GM06990 (cell line): ENCODE results near the gene SPOPL.
"Not testable (repeated sequence)": the region's sequence is repeated elsewhere in the genome, so short reads cannot be mapped to it uniquely, and the experiment has no call there.

Experiments used
- DNase-seq: peaks from one replicate; pipeline ENCODE4 v3.0.0-alpha.2; 2011; ENCODE audit not compliant: insufficient read length; ENCODE audit errors: extremely low read depth
- H3K27me3 ChIP-seq: replicated peaks from 2 replicates; pipeline ENCODE4 v1.6.0; 2011; ENCODE audit warnings: low read length; ENCODE audit not compliant: control insufficient read depth, insufficient read depth
- H3K36me3 ChIP-seq: 2 replicates; pipeline ENCODE4 v1.5.1; 2011; ENCODE audit warnings: low read length; ENCODE audit not compliant: control insufficient read depth, insufficient read depth
- H3K4me3 ChIP-seq: replicated peaks from 2 replicates; pipeline ENCODE4 v1.5.1; 2011; ENCODE audit warnings: low read depth, mild to moderate bottlenecking, control low read depth, low read length
- CTCF ChIP-seq: IDR thresholded peaks from 2 replicates; pipeline ENCODE4 v1.5.1; 2011; ENCODE audit warnings: low read length, control low read depth, mild to moderate bottlenecking, inconsistent platforms; ENCODE audit not compliant: insufficient read depth, poor library complexity, severe bottlenecking

SPOPL gene

GRCh38 chr2:138521821-138522220, 20.3 kb downstream of the SPOPL start:
- Histone ChIP-seq H3K36me3 (no peaks in the 10 kb centered on the region), H3K27me3 (no peaks in the 10 kb centered on the region), H3K4me3 (peak overlapping the region; percentile 53)
- DNase-seq, result no peak
- TF ChIP-seq CTCF, result no peak

- TF ChIP-seq CTCF, result no peak
- Histone ChIP-seq H3K36me3 (no peaks in the 10 kb centered on the region), H3K4me3 (peak overlapping the region; percentile 53), H3K27me3 (no peaks in the 10 kb centered on the region)
- peak; percentile 61 for DNase-seq
Observed at GRCh38 chr2:138522556-138522955, 21.0 kb downstream of the SPOPL start.

GRCh38 chr2:138523018-138523672, 21.6 kb downstream of the SPOPL start:
- DNase-seq, H3K36me3 ChIP-seq, H3K27me3 ChIP-seq: not testable (repeated sequence)
- H3K4me3 ChIP-seq, result peak overlapping the region; percentile 53

GRCh38 chr2:138523673-138524042, 22.1 kb downstream of the SPOPL start:
- peak; percentile 50 for DNase-seq
- peak overlapping the region; percentile 46 for H3K4me3 ChIP-seq
- not testable (repeated sequence) for H3K27me3 ChIP-seq, H3K36me3 ChIP-seq

- not testable (repeated sequence) for H3K27me3 ChIP-seq, DNase-seq, H3K4me3 ChIP-seq, H3K36me3 ChIP-seq
Observed at GRCh38 chr2:138524353-138524752, 22.8 kb downstream of the SPOPL start.

- no peak overlapping the region for H3K4me3 ChIP-seq
- no peaks in the 10 kb centered on the region for H3K27me3 ChIP-seq
- H3K36me3 ChIP-seq, result no peaks in the 10 kb centered on the region; the same call in 1 of the 2 replicates
- no peak for DNase-seq
- no peak for TF ChIP-seq CTCF
Observed at GRCh38 chr2:138531913-138532312, 30.3 kb downstream of the SPOPL start.

GRCh38 chr2:138534791-138535190, 33.2 kb downstream of the SPOPL start:
- no peaks in the 10 kb centered on the region for H3K27me3 ChIP-seq
- no peak overlapping the region for H3K4me3 ChIP-seq
- no peaks in the 10 kb centered on the region; the same call in 1 of the 2 replicates for H3K36me3 ChIP-seq
- no peak for TF ChIP-seq CTCF
- no peak for DNase-seq
